AG04450 (cell line): ENCODE results near the gene MAL. TPM values are rescaled to one million over a fixed set of nuclear protein-coding genes. Genes with fewer than 3 reads are reported as not detected.

Experiments used
- CTCF ChIA-PET: fragments of 300-600, 350-600 bp; formaldehyde crosslinking; extraction: SDS; loops from one replicate; lab custom pipeline; 2022; ENCODE audit warnings: antibody characterized with exemption, inconsistent platforms; lab: Charles Lee
- POLR2A ChIA-PET: fragments of 350-600 bp; formaldehyde crosslinking; extraction: SDS; loops from one replicate; lab custom pipeline; 2021; ENCODE audit warnings: antibody characterized with exemption, inconsistent platforms; lab: Yijun Ruan, JAX
- DNase-seq: peaks from one replicate; pipeline ENCODE4 v3.0.0-alpha.2; 2011; ENCODE audit warnings: low read depth, low spot score
- H3K27ac ChIP-seq: one replicate; pipeline ENCODE4 v1.5.1; 2012; ENCODE audit warnings: low read depth, low read length, control low read depth
- H3K27me3 ChIP-seq: one replicate; pipeline ENCODE4 v1.6.0; 2012; ENCODE audit warnings: low read length; ENCODE audit not compliant: control insufficient read depth, insufficient read depth
- H3K4me3 ChIP-seq: 2 replicates; pipeline ENCODE4 v1.5.1; 2011; ENCODE audit warnings: mild to moderate bottlenecking, low read depth, low read length, control low read depth
- H3K9me3 ChIP-seq: 2 replicates; pipeline ENCODE4 v1.5.1; 2012; ENCODE audit warnings: low read length; ENCODE audit not compliant: control insufficient read depth, insufficient read depth
- CTCF ChIP-seq: IDR thresholded peaks from 2 replicates; pipeline ENCODE4 v1.5.1; 2011; ENCODE audit warnings: low read depth, low read length, control low read depth, inconsistent platforms
- polyA plus RNA-seq: library from polyadenylated mRNA; depleted of rRNA; stranded (reverse); fragments of >200 nt; gene quantifications from 2 replicates; pipeline ENCODE4 v1.2.3, GENCODE V29; 2011

Gene MAL
- polyA plus RNA-seq, 1 experiment = not detected

- Histone ChIP-seq H3K4me3 (no peak overlapping the region), H3K27me3 (peaks cover 12% of the 10 kb centered on the region), H3K9me3 (no peaks in the 10 kb centered on the region; the same call in 1 of the 2 replicates), H3K27ac (no peak overlapping the region)
- TF ChIP-seq CTCF = no peak
- CTCF ChIA-PET = no interaction called here
- POLR2A ChIA-PET = no interaction called here
- DNase-seq = no peak
These were observed 46.3 kb downstream of the MAL start for GRCh38 chr2:95071856-95072255.

- Histone ChIP-seq H3K9me3 (no peaks in the 10 kb centered on the region; the same call in 1 of the 2 replicates), H3K27me3 (peaks cover 17% of the 10 kb centered on the region), H3K27ac (no peak overlapping the region), H3K4me3 (no peak overlapping the region)
- ChIA-PET POLR2A (no interaction called here), CTCF (no interaction called here)
- no peak for TF ChIP-seq CTCF
- DNase-seq = no peak
These were observed 46.9 kb downstream of the MAL start for GRCh38 chr2:95072424-95072823.

DNA sequence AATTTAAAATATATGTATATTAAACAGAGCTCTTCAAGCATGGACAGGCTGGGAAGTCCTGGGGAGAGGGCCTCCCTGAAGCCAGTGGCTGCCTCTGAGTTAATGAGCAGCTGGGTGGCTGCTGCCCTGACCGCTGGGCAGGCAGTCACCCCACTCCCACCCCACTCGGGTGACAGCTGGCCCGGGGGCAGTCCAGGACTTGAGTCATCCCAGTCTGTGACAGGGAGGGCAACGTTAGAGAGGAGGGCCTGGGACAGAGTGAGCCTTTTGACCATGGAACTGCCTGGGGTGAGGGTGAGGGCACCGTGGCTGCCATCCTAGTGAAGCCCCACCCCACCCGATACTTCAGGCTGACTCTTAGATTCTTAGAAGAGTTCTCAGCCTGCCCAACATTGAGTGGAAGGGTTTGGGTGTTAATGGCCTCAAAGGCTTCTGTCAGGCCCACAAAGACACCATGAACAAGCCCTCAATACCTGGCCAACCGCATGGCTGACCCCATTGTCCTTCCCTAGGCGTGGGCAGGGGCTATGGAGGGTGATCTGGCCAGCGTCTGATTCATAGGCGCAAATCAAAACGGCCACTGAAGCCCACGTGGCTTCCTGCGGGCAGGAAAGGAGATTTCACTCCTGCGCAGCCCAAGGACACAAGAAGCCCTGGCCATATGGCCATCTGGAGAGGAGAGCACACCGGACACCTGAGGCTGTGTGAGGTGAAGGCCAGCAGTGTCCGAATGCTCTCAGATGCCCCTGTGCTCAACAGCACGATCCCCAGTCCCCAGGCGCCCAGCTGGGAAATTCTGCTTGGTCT is 48.6 kb downstream of the MAL start:
- Histone ChIP-seq H3K27ac (no peak overlapping the region), H3K4me3 (no peak overlapping the region), H3K9me3 (no peaks in the 10 kb centered on the region; the same call in 1 of the 2 replicates), H3K27me3 (peaks cover 25% of the 10 kb centered on the region)
- ChIA-PET CTCF (interaction anchor here (1.8 kb wide), 1 partner anchor 51 kb away, joined by 5 read pairs; no protein-coding TSS in a partner anchor), POLR2A (no interaction called here)
- TF ChIP-seq CTCF = no peak
- no peak for DNase-seq

DNA sequence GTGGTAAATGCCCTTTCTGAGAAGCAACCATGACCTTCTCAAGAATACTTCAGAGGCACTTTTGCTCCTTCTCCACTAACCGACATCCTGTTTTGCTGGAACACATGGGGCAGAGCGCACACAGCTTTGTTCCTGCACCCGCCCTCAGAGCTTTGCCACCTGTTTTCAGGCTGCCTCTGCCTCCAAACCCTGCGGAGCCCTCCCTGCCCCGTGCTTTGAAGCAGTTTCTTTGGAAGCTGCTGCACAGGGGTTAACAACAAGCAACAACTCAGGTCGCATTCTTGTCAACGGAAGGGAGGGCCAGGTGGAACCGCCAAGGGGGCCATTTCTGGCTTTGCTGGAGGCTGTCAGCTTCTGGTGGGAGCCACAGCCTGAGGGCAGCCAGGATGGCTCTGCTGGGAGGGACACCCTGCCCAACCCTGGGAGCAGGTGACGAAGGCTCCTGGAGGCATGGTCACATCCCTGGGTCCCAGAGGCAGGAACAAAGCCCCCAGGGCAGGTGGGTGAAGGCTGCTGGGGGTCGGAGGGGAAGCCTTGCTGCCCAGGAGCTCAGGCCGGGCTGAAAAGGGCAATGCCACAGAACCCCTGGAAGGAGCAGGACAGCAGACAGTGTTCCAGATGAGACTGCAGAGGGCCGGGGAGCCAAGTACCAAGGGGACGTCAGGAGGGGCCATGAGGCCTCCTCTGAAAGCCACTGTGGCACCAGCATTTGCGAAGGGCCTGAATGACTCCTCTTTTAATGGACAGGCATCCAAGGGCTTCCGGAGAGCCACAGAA is 49.3 kb downstream of the MAL start:
- no peak overlapping the region for H3K4me3 ChIP-seq
- POLR2A ChIA-PET = no interaction called here
- no peak for TF ChIP-seq CTCF
- no peak overlapping the region for H3K27ac ChIP-seq
- DNase-seq = no peak
- CTCF ChIA-PET = interaction anchor here (1.2 to 6.0 kb wide), 10 partner anchors 8 to 88 kb away, joined by 4 to 42 read pairs (median 6); no protein-coding TSS in a partner anchor
- H3K27me3 ChIP-seq = peaks cover 24% of the 10 kb centered on the region
- H3K9me3 ChIP-seq = no peaks in the 10 kb centered on the region; the same call in 1 of the 2 replicates
